PFSK-1 (cell line): ENCODE data around the gene RFX3.

ENCODE experiments used
- FOXP2 ChIP-seq: optimal IDR thresholded peaks from 2 replicates; pipeline ENCODE3; 2011; ENCODE audit warnings: borderline replicate concordance, control low read depth, inconsistent platforms; ENCODE audit not compliant: insufficient read depth; ENCODE audit errors: extremely low read length, extremely low read depth
- POLR2AphosphoS5 ChIP-seq: IDR thresholded peaks from 2 replicates; pipeline ENCODE4 v1.6.1; 2012; ENCODE audit warnings: low read depth, mild to moderate bottlenecking, control low read depth, low read length, moderate library complexity
- REST ChIP-seq, 2 experiments: IDR thresholded peaks; 2 replicates each; pipeline versions ENCODE4 v1.6.1 to v1.8.0; 2011 to 2012; ENCODE audit warnings: low read depth in 2 of 2, low read length in 2 of 2, control low read depth in 1 of 2, inconsistent platforms in 1 of 2, mild to moderate bottlenecking in 1 of 2, moderate library complexity in 1 of 2; ENCODE audit not compliant: insufficient read depth in 1 of 2
- SIN3A ChIP-seq: IDR thresholded peaks from 2 replicates; pipeline ENCODE4 v1.6.1; 2012; ENCODE audit warnings: mild to moderate bottlenecking, low read length, moderate library complexity, borderline replicate concordance; ENCODE audit not compliant: insufficient read depth
- TAF1 ChIP-seq: IDR thresholded peaks from 2 replicates; pipeline ENCODE4 v1.6.1; 2012; ENCODE audit warnings: low read length, control low read depth, borderline replicate concordance; ENCODE audit not compliant: insufficient read depth

The RFX3 gene

DNA sequence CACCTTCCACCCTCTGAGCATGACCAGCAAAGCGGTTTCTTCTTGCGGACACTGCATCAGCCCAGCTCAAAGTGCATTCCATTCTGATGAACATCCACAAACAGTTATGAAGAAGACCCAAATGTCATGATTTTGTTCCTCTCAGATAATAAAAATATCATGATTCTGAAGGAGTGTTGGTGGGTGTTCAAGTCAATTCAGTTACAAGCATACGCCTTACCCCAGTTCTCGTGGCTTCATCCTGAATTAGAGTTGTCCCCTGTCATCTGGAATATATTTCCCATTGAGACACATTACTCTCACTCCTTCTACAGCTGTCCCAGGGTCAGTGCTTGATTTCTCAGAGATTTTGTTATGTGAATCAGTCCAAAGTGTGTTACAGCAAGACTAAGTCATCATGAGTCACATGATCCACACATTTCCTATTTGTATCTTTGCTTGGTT is 325.4 kb downstream of the RFX3 start:
- no peak for TF ChIP-seq FOXP2
- TF ChIP-seq TAF1, result no peak
- no peak for TF ChIP-seq SIN3A
- TF ChIP-seq REST (IDR thresholded peaks at IDR 0.05; ENCODE audit: insufficient read depth in 1 of 2, low read depth in 2 of 2, low read length in 2 of 2), result no peak
- TF ChIP-seq POLR2AphosphoS5, result no peak

DNA sequence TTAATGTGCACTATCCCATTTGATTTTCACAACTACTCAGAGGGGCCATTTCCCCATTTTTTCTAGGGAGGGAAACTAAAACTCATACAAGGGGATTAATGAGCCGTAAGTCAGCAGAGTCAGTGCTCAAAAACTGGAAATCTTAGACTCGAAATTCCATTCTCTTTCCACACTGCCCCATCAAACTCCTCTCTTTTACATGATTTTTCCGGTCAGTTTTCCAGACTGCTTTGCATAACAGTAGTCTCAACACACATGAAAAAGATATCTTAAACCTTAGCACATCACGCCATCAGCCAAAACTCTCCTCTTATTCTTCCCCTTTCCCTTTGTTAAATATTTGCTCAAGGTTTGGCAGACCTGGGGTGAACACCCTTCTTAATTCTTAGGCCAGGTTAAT is 332.0 kb downstream of the RFX3 start:
- TF ChIP-seq TAF1 (no peak), REST (IDR thresholded peaks at IDR 0.05; ENCODE audit: insufficient read depth in 1 of 2, low read depth in 2 of 2, low read length in 2 of 2) (no peak), FOXP2 (no peak), SIN3A (no peak), POLR2AphosphoS5 (no peak)

DNA sequence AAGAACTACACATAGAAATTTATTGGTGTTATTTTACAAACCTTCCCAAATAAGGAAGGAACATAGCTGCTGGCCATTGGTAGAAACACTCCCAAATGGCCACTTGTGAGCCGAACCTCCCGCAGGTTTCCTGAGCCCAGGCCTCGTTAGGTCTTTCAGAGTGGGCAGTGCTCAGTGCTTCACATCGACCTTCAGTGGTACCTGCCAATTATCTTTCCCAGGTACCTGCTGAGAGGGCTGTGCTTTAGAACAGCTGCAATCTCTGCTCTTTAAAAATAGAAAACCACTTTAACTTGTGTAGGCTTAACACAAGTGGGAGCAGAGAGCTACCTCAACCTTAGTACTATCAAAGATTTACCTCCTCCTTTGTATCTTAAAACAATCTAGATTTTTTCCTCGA is 334.1 kb downstream of the RFX3 start:
- TF ChIP-seq POLR2AphosphoS5 (no peak), TAF1 (no peak), SIN3A (no peak), REST (IDR thresholded peaks at IDR 0.05; ENCODE audit: insufficient read depth in 1 of 2, low read depth in 2 of 2, low read length in 2 of 2) (no peak), FOXP2 (no peak)

DNA sequence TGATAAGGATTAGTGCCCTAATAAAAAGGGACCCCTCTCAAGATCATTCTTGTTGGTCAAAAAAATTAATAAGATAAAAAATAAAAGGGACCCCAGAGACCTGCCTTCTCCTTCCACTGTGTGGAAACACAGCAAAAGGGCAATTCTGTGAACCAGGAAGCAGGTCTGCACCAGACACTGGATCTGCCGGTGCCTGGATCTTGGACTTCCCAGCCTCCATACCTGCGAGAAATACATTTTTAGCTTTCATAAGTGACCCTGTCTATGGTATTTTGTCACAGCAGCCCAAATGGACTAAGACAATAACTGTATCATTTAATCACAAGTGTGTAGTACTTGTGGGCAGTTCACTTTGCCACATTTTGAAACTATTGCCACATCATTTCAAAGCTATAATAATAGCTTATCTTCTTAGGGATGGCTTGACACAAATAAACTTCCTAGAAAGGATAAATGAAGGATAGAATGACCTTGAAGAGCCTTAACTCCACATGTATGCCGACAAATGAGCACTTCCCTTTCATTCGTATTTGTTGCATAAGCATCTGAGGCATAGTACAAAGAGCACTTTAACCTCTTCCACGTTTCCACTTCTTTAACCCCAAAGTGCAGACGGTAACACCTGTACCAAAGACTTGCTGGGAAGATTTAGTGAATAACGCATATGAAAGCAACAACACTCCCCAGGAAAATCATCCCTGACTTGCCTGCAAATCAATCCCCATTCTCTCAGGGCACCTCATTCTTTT is 336.5 kb downstream of the RFX3 start:
- TF ChIP-seq FOXP2, result no peak
- TF ChIP-seq POLR2AphosphoS5, result no peak
- no peak for TF ChIP-seq SIN3A
- TF ChIP-seq TAF1, result no peak
- TF ChIP-seq REST (IDR thresholded peaks at IDR 0.05; ENCODE audit: insufficient read depth in 1 of 2, low read depth in 2 of 2, low read length in 2 of 2), result no peak
